K562 (cell line): ENCODE measurements around the gene SCYGR5. TPM values are rescaled to one million over a fixed set of nuclear protein-coding genes. Genes with fewer than 3 reads are reported as not detected.

Experiments
- ATAC-seq: fragments of 200-7000 bp; cut with Tn5 transposase; 3 replicates; pipeline ENCODE4 v1.9.1; 2020; ENCODE audit warnings: moderate library complexity
- BruUV-seq: library from RNA; stranded (reverse); fragments of 400-500 nt; replicated peaks from 2 replicates; lab custom pipeline; 2021; lab: Mats Ljungman, UMichigan
- CTCF ChIA-PET: fragments of 300-600 bp; formaldehyde crosslinking; extraction: SDS; loops from one replicate; lab custom pipeline; 2021; ENCODE audit warnings: low intra/inter-chr PET ratio; lab: Yijun Ruan, JAX
- POLR2A ChIA-PET: fragments of 300-600, 350-650 bp; sonication (Branson Sonifier 250); formaldehyde crosslinking; extraction: SDS; loops from one replicate; lab custom pipeline; 2021; ENCODE audit warnings: antibody characterized with exemption, inconsistent platforms; lab: Yijun Ruan, JAX
- DNase-seq, 4 experiments: peaks; one replicate each; pipeline versions ENCODE4 v3.0.0 to v3.0.0-alpha.2; 2011 to 2018; ENCODE audit warnings: low spot score in 3 of 4, mixed read lengths in 3 of 4; ENCODE audit errors: extremely low read depth in 1 of 4
- FAIRE-seq: peaks from 2 replicates; lab custom pipeline; 2011; peaks lifted over from hg19 to GRCh38; lab: Jason Lieb, UNC
- H2AFZ ChIP-seq: 2 replicates; pipeline ENCODE4 v1.6.0; 2011; ENCODE audit warnings: low read depth, low read length, control low read depth, inconsistent platforms
- H3K27ac ChIP-seq: fragments of 200-600 bp; 3 replicates; pipeline ENCODE4 v1.8.0; 2011; ENCODE audit warnings: low read depth, mild to moderate bottlenecking, control low read depth, inconsistent platforms, low read length, moderate library complexity, mixed read lengths; ENCODE audit errors: extremely low read depth
- H3K27me3 ChIP-seq, 2 experiments: fragments of 300-600 bp in 1 of 2; 2 replicates in 1 of 2; 3 replicates in 1 of 2; pipeline versions ENCODE4 v1.6.0 to v1.8.0; 2011; ENCODE audit warnings: inconsistent platforms in 2 of 2, low read length in 2 of 2, mild to moderate bottlenecking in 1 of 2, mixed read lengths in 1 of 2, moderate library complexity in 1 of 2; ENCODE audit not compliant: control insufficient read depth in 2 of 2, insufficient read depth in 2 of 2
- H3K36me3 ChIP-seq: fragments of 300-600 bp; 3 replicates; pipeline ENCODE4 v1.8.0; 2011; ENCODE audit warnings: mild to moderate bottlenecking, low read length, inconsistent platforms; ENCODE audit not compliant: control insufficient read depth, insufficient read depth
- H3K4me1 ChIP-seq, 2 experiments: fragments of 200-600 bp in 1 of 2; replicated peaks in 1 of 2; 2 replicates in 1 of 2; 3 replicates in 1 of 2; pipeline versions ENCODE4 v1.5.1 to v1.8.0; 2011; ENCODE audit warnings: inconsistent platforms in 2 of 2, low read length in 2 of 2, mild to moderate bottlenecking in 1 of 2, mixed read lengths in 1 of 2, moderate library complexity in 1 of 2; ENCODE audit not compliant: control insufficient read depth in 2 of 2, insufficient read depth in 2 of 2
- H3K4me2 ChIP-seq: 2 replicates; pipeline ENCODE4 v1.6.1; 2011; ENCODE audit warnings: low read length, control low read depth, inconsistent platforms, mixed read lengths; ENCODE audit not compliant: insufficient read depth
- H3K4me3 ChIP-seq: fragments of 200-600 bp; sonication (generic), shearing (Covaris generic); 2 replicates; pipeline ENCODE4 v1.5.1; 2016; ENCODE audit warnings: control low read depth, inconsistent platforms
- H3K79me2 ChIP-seq: fragments of 200-600 bp; 3 replicates; pipeline ENCODE4 v1.8.0; 2011; ENCODE audit warnings: low read length, inconsistent platforms; ENCODE audit not compliant: control insufficient read depth, insufficient read depth
- H3K9ac ChIP-seq, 2 experiments: 2 replicates each; pipeline versions ENCODE4 v1.6.0 to v1.6.1; 2011; ENCODE audit warnings: low read depth in 2 of 2, low read length in 2 of 2, control low read depth in 1 of 2, inconsistent platforms in 1 of 2, mild to moderate bottlenecking in 1 of 2, mixed read lengths in 1 of 2; ENCODE audit not compliant: insufficient read depth in 1 of 2
- H3K9me1 ChIP-seq: one replicate; pipeline ENCODE4 v1.6.0; 2011; ENCODE audit warnings: inconsistent platforms, mild to moderate bottlenecking, low read length, moderate library complexity; ENCODE audit not compliant: control insufficient read depth, insufficient read depth
- H3K9me3 ChIP-seq: replicated peaks from 2 replicates; pipeline ENCODE4 v1.5.1; 2011; ENCODE audit warnings: low read depth, low read length, inconsistent platforms; ENCODE audit not compliant: control insufficient read depth, insufficient read depth
- H4K20me1 ChIP-seq: replicated peaks from 2 replicates; pipeline ENCODE4 v1.6.1; 2011; ENCODE audit warnings: low read length, inconsistent platforms, mixed read lengths; ENCODE audit not compliant: control insufficient read depth, insufficient read depth
- BMI1 ChIP-seq: fragments of 150-350 bp; IDR thresholded peaks from 2 replicates; pipeline ENCODE4 v1.6.1; 2014; ENCODE audit warnings: low read length
- ELF1 ChIP-seq: fragments of 200-800 bp; sonication (Bioruptor generic); IDR thresholded peaks from 2 replicates; pipeline ENCODE4 v1.6.1; 2016; ENCODE audit warnings: missing genetic modification characterization, missing compliant biosample characterization
- FOXJ2 ChIP-seq: fragments of 200-800 bp; sonication (Bioruptor generic); IDR thresholded peaks from 2 replicates; pipeline ENCODE4 v1.6.1; 2016; ENCODE audit warnings: missing genetic modification characterization, missing compliant biosample characterization
- HDGF ChIP-seq: fragments of 450-650 bp; IDR thresholded peaks from 2 replicates; pipeline ENCODE4 v1.6.1; 2016
- NFIX ChIP-seq: fragments of 250-450 bp; sonication (Bioruptor Pico); IDR thresholded peaks from 2 replicates; pipeline ENCODE4 v1.4.0; 2020; ENCODE audit warnings: low read depth, mild to moderate bottlenecking, moderate library complexity
- NRF1 ChIP-seq, 2 experiments: fragments of 450-650 bp; IDR thresholded peaks in 1 of 2; conservative IDR thresholded peaks in 1 of 2; 2 replicates each; pipeline ENCODE4 v1.6.1; 2014; ENCODE audit warnings: mild to moderate bottlenecking in 2 of 2
- WHSC1 ChIP-seq: IDR thresholded peaks from one replicate; pipeline ENCODE4 v1.6.1; 2012; ENCODE audit warnings: low read length, control low read depth, inconsistent platforms
- ZNF121 ChIP-seq: sonication (generic); formaldehyde crosslinking; conservative IDR thresholded peaks from 2 replicates; pipeline ENCODE4 v1.8.0; 2022; ENCODE audit warnings: missing genetic modification reagents
- ZNF146 ChIP-seq: IDR thresholded peaks from one replicate; pipeline ENCODE4 v1.6.1; 2018; ENCODE audit warnings: missing compliant biosample characterization; ENCODE audit not compliant: unreplicated experiment
- ZSCAN29 ChIP-seq: fragments of 450-650 bp; IDR thresholded peaks from 2 replicates; pipeline ENCODE4 v1.6.1; 2017
- WGBS: fragments of 100-300 bp; shearing (Covaris generic); methylation state at CpG from one replicate; pipeline ENCODE4 v1.1.6; 2016; ENCODE audit warnings: low coverage, mixed read lengths; ENCODE audit not compliant: insufficient coverage; ENCODE audit errors: missing lambda C conversion rate; 5-methylcytosine and 5-hydroxymethylcytosine counted together
- in situ Hi-C: fragments of 300-500 bp; cut with MboI; formaldehyde crosslinking; loops from 4 replicates; pipeline ENCODE4 v1.15.0; 2018; ENCODE audit warnings: inconsistent platforms, mixed read lengths
- intact Hi-C: fragments of 100-400 bp; cut with micrococcal nuclease; formaldehyde crosslinking; loops from 2 replicates; pipeline ENCODE4 v1.14.2; 2022
- polyA plus RNA-seq, 8 experiments: library from polyadenylated mRNA; depleted of rRNA in 4 of 8; stranded (reverse) in 5 of 8; unstranded in 3 of 8; fragments of >200 nt; fragmentation: Nextera tagmentation in 2 of 8; fragmentation: Illumina TruSeq in 1 of 8; extraction: Ambion mirVana in 2 of 8; extraction: Trizol in 1 of 8; gene quantifications; 2 replicates each; pipeline versions ENCODE4 v1.2.1 to v1.2.3, GENCODE V29; 2011 to 2014; ENCODE audit warnings: inconsistent platforms in 1 of 8, missing spikeins in 1 of 8
- total RNA-seq, 7 experiments: library from RNA; depleted of rRNA in 6 of 7; stranded (reverse); fragments of >200 nt in 6 of 7; fragmentation: Illumina TruSeq in 2 of 7; extraction: Trizol in 2 of 7; gene quantifications; 2 replicates each; pipeline versions ENCODE4 v1.2.1 to v1.2.3, GENCODE V29; 2011 to 2021; ENCODE audit warnings: low replicate concordance in 1 of 7
- TF ChIP-seq, protein P1 (sequence below): sonication (generic); formaldehyde crosslinking; IDR thresholded peaks from 2 replicates; pipeline ENCODE4 v1.8.0; 2023; ENCODE audit warnings: mild to moderate bottlenecking, missing genetic modification reagents
- TF ChIP-seq, protein P2 (sequence below): sonication (generic); formaldehyde crosslinking; IDR thresholded peaks from 2 replicates; pipeline ENCODE4 v1.8.0; 2022; ENCODE audit warnings: mild to moderate bottlenecking, missing genetic modification reagents, borderline replicate concordance
- TF ChIP-seq, protein P3 (sequence below): fragments of 450-650 bp; IDR thresholded peaks from 2 replicates; pipeline ENCODE4 v1.6.1; 2016; ENCODE audit warnings: borderline replicate concordance
- TF ChIP-seq, protein P4 (sequence below): fragments of 450-650 bp; IDR thresholded peaks from 2 replicates; pipeline ENCODE4 v1.6.1; 2016

The SCYGR5 gene
- total and polyA plus RNA-seq, 9 of the 15 experiments (the other 6 are each of a cell fraction or from before 2014, with no cell fraction given), result not detected

DNA sequence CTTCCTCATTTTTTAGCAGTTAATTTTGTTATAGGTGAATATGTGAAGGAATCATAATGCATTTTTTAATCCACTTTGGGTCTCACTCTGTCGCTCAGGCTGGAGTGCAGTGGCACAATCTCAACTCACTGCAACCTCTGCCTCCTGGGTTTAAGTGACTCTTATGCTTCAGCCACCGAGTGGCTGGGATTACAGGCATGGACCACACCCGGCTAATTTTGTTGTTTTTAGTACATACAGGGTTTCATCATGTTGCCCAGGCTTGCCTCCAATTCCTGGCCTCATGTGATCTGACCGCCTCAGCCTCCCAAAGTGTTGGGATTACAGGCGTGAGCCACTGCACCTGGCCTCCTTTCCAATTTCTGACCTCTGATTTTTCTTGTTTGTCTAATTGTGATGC is 17.7 kb downstream of the SCYGR5 start (continued):
- TF ChIP-seq NRF1 (conservative IDR thresholded peaks at IDR 0.05 in 1 of 2, IDR thresholded peaks at IDR 0.05 in 1 of 2), result no peak
- no peak for TF ChIP-seq ZNF146 (CRISPR knock-in tag)
- TF ChIP-seq, all 486 proteins: peak for 0

DNA sequence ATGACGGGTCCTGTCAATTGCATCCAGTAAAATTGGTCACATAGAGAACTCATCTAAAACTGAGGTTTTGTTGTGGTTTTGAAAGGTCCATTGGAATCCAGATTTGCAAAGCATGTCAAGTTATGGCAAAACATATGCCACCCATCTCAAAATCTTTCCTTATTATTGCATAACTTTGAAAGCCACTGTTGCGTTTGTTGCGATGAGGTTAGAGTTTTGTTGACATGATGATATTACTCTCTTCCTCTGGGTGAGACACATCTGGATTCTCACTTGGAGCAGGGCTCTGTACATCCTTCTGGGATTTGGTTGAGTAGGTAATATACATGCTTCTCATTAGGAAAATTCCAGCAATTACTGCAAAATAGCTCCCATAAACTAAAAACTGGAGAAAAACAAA is 20.6 kb downstream of the SCYGR5 start:
- ATAC-seq (no peak), DNase-seq (no peak), FAIRE-seq (no peak)
- Histone ChIP-seq H3K4me2 (no peak overlapping the region), H3K9ac (no peak overlapping the region), H4K20me1 (no peaks in the 10 kb centered on the region), H3K27me3 (no peaks in the 10 kb centered on the region), H3K9me3 (no peaks in the 10 kb centered on the region), H3K9me1 (no peaks in the 10 kb centered on the region), H2AFZ (no peak overlapping the region), H3K79me2 (no peaks in the 10 kb centered on the region), H3K4me1 (no peaks in the 10 kb centered on the region), H3K36me3 (no peaks in the 10 kb centered on the region), H3K4me3 (no peak overlapping the region), H3K27ac (no peak overlapping the region)
- POLR2A ChIA-PET, result no interaction called here
- 0% methylated on average over 2 of the region's 3 CpGs for WGBS
- intact Hi-C loops (no loop called here), in situ Hi-C loops (no loop called here)
- CTCF ChIA-PET, result no interaction called here
- BruUV-seq, result no TSS peak
- TF ChIP-seq, protein P1, sequence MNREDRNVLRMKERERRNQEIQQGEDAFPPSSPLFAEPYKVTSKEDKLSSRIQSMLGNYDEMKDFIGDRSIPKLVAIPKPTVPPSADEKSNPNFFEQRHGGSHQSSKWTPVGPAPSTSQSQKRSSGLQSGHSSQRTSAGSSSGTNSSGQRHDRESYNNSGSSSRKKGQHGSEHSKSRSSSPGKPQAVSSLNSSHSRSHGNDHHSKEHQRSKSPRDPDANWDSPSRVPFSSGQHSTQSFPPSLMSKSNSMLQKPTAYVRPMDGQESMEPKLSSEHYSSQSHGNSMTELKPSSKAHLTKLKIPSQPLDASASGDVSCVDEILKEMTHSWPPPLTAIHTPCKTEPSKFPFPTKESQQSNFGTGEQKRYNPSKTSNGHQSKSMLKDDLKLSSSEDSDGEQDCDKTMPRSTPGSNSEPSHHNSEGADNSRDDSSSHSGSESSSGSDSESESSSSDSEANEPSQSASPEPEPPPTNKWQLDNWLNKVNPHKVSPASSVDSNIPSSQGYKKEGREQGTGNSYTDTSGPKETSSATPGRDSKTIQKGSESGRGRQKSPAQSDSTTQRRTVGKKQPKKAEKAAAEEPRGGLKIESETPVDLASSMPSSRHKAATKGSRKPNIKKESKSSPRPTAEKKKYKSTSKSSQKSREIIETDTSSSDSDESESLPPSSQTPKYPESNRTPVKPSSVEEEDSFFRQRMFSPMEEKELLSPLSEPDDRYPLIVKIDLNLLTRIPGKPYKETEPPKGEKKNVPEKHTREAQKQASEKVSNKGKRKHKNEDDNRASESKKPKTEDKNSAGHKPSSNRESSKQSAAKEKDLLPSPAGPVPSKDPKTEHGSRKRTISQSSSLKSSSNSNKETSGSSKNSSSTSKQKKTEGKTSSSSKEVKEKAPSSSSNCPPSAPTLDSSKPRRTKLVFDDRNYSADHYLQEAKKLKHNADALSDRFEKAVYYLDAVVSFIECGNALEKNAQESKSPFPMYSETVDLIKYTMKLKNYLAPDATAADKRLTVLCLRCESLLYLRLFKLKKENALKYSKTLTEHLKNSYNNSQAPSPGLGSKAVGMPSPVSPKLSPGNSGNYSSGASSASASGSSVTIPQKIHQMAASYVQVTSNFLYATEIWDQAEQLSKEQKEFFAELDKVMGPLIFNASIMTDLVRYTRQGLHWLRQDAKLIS, result no peak
- TF ChIP-seq ZSCAN29 (no peak), FOXJ2 (tag) (no peak), ZNF121 (CRISPR knock-in tag) (no peak), WHSC1 (no peak), NFIX (CRISPR knock-in tag) (no peak), HDGF (no peak), BMI1 (no peak), ELF1 (tag) (no peak)
- TF ChIP-seq, protein P2, sequence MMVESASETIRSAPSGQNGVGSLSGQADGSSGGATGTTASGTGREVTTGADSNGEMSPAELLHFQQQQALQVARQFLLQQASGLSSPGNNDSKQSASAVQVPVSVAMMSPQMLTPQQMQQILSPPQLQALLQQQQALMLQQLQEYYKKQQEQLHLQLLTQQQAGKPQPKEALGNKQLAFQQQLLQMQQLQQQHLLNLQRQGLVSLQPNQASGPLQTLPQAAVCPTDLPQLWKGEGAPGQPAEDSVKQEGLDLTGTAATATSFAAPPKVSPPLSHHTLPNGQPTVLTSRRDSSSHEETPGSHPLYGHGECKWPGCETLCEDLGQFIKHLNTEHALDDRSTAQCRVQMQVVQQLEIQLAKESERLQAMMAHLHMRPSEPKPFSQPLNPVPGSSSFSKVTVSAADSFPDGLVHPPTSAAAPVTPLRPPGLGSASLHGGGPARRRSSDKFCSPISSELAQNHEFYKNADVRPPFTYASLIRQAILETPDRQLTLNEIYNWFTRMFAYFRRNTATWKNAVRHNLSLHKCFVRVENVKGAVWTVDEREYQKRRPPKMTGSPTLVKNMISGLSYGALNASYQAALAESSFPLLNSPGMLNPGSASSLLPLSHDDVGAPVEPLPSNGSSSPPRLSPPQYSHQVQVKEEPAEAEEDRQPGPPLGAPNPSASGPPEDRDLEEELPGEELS, result no peak
- TF ChIP-seq, protein P3, sequence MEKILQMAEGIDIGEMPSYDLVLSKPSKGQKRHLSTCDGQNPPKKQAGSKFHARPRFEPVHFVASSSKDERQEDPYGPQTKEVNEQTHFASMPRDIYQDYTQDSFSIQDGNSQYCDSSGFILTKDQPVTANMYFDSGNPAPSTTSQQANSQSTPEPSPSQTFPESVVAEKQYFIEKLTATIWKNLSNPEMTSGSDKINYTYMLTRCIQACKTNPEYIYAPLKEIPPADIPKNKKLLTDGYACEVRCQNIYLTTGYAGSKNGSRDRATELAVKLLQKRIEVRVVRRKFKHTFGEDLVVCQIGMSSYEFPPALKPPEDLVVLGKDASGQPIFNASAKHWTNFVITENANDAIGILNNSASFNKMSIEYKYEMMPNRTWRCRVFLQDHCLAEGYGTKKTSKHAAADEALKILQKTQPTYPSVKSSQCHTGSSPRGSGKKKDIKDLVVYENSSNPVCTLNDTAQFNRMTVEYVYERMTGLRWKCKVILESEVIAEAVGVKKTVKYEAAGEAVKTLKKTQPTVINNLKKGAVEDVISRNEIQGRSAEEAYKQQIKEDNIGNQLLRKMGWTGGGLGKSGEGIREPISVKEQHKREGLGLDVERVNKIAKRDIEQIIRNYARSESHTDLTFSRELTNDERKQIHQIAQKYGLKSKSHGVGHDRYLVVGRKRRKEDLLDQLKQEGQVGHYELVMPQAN, result no peak
- TF ChIP-seq, protein P4, sequence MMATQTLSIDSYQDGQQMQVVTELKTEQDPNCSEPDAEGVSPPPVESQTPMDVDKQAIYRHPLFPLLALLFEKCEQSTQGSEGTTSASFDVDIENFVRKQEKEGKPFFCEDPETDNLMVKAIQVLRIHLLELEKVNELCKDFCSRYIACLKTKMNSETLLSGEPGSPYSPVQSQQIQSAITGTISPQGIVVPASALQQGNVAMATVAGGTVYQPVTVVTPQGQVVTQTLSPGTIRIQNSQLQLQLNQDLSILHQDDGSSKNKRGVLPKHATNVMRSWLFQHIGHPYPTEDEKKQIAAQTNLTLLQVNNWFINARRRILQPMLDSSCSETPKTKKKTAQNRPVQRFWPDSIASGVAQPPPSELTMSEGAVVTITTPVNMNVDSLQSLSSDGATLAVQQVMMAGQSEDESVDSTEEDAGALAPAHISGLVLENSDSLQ, result no peak
